Measurements from ENCODE around the gene KRTAP5-2.

KRTAP5-2 gene

GRCh38 chr11:1564535-1565172, 33.4 kb downstream of the KRTAP5-2 start:
- Histone ChIP-seq H3K27me3 (ENCODE audit: insufficient read depth, low read depth) (no peaks in the 10 kb centered on the region; the same call in 1 of the 2 replicates), H3K9ac (no peak overlapping the region), H4K20me1 (ENCODE audit: insufficient read depth) (no peaks in the 10 kb centered on the region), H2AFZ (ENCODE audit: low read depth) (no peak overlapping the region), H3K36me3 (ENCODE audit: insufficient read depth) (no peaks in the 10 kb centered on the region), H3K4me3 (IDR thresholded peaks at IDR 0.05; ENCODE audit: insufficient read depth, low read depth, low read length) (no peak overlapping the region), H3K4me2 (no peak overlapping the region), H3K27ac (no peak overlapping the region), H3K4me1 (ENCODE audit: low read depth, poor library complexity, severe bottlenecking) (no peaks in the 10 kb centered on the region), H3K79me2 (ENCODE audit: insufficient read depth, low read depth) (no peaks in the 10 kb centered on the region)
- TF ChIP-seq CTCF (conservative IDR thresholded peaks at IDR 0.05; ENCODE audit: low read depth, low read length), result no peak

GRCh38 chr11:1563697-1564534, 34.2 kb downstream of the KRTAP5-2 start:
- no peaks in the 10 kb centered on the region for H4K20me1 ChIP-seq (ENCODE audit: insufficient read depth)
- no peak overlapping the region for H3K9ac ChIP-seq
- H3K27me3 ChIP-seq (ENCODE audit: insufficient read depth, low read depth), result no peaks in the 10 kb centered on the region; the same call in 1 of the 2 replicates
- H3K36me3 ChIP-seq (ENCODE audit: insufficient read depth), result no peaks in the 10 kb centered on the region
- H2AFZ ChIP-seq (ENCODE audit: low read depth), result no peak overlapping the region
- no peak overlapping the region for H3K27ac ChIP-seq
- TF ChIP-seq CTCF (conservative IDR thresholded peaks at IDR 0.05; ENCODE audit: low read depth, low read length), result no peak
- no peaks in the 10 kb centered on the region for H3K79me2 ChIP-seq (ENCODE audit: insufficient read depth, low read depth)
- no peaks in the 10 kb centered on the region for H3K4me1 ChIP-seq (ENCODE audit: low read depth, poor library complexity, severe bottlenecking)
- H3K4me3 ChIP-seq (IDR thresholded peaks at IDR 0.05; ENCODE audit: insufficient read depth, low read depth, low read length), result no peak overlapping the region
- no peak overlapping the region for H3K4me2 ChIP-seq

GRCh38 chr11:1563149-1563638, 34.9 kb downstream of the KRTAP5-2 start:
- H3K4me1 ChIP-seq (ENCODE audit: low read depth, poor library complexity, severe bottlenecking), result no peaks in the 10 kb centered on the region

More at GRCh38 chr11:1563149-1563638, 34.9 kb downstream of the KRTAP5-2 start:
- H3K27ac ChIP-seq, result no peak overlapping the region
- no peak overlapping the region for H3K9ac ChIP-seq
- no peaks in the 10 kb centered on the region for H3K36me3 ChIP-seq (ENCODE audit: insufficient read depth)
- no peaks in the 10 kb centered on the region; the same call in 1 of the 2 replicates for H3K27me3 ChIP-seq (ENCODE audit: insufficient read depth, low read depth)
- no peaks in the 10 kb centered on the region for H3K79me2 ChIP-seq (ENCODE audit: insufficient read depth, low read depth)
- no peak overlapping the region for H3K4me2 ChIP-seq
- TF ChIP-seq CTCF (conservative IDR thresholded peaks at IDR 0.05; ENCODE audit: low read depth, low read length), result no peak
- H2AFZ ChIP-seq (ENCODE audit: low read depth), result no peak overlapping the region
- H4K20me1 ChIP-seq (ENCODE audit: insufficient read depth), result no peaks in the 10 kb centered on the region
- H3K4me3 ChIP-seq (IDR thresholded peaks at IDR 0.05; ENCODE audit: insufficient read depth, low read depth, low read length), result no peak overlapping the region
